GM12873 (cell line): Measurements from ENCODE around the gene ACTL7A.

Experiments
- TF ChIP-seq, protein P1 (sequence below): IDR thresholded peaks from 2 replicates; pipeline ENCODE4 v1.5.1; 2012; ENCODE audit warnings: low read depth, mild to moderate bottlenecking, moderate library complexity, low read length, control low read depth; ENCODE audit not compliant: insufficient read depth; ENCODE audit errors: missing control alignments

ACTL7A gene

DNA sequence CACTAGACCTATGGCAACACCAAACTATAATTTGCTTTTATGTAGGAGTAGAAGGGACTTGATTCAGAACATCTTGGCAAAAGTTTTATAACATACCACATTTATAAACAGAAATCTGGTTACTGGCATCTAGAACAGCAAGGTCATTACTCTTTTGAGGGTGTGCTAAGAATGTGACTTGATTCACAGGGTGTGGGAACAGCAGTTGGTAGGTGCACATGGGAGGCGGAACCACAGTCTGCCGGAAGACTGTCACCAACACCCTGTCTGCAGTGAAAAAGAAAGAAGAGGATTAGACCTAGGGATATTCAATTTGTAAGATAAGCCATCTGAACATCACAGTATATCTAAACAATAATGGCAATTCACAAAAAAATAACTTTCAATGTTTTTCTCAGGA is 48.8 kb downstream of the ACTL7A start:
- TF ChIP-seq, protein P1, sequence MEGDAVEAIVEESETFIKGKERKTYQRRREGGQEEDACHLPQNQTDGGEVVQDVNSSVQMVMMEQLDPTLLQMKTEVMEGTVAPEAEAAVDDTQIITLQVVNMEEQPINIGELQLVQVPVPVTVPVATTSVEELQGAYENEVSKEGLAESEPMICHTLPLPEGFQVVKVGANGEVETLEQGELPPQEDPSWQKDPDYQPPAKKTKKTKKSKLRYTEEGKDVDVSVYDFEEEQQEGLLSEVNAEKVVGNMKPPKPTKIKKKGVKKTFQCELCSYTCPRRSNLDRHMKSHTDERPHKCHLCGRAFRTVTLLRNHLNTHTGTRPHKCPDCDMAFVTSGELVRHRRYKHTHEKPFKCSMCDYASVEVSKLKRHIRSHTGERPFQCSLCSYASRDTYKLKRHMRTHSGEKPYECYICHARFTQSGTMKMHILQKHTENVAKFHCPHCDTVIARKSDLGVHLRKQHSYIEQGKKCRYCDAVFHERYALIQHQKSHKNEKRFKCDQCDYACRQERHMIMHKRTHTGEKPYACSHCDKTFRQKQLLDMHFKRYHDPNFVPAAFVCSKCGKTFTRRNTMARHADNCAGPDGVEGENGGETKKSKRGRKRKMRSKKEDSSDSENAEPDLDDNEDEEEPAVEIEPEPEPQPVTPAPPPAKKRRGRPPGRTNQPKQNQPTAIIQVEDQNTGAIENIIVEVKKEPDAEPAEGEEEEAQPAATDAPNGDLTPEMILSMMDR, result no peak

DNA sequence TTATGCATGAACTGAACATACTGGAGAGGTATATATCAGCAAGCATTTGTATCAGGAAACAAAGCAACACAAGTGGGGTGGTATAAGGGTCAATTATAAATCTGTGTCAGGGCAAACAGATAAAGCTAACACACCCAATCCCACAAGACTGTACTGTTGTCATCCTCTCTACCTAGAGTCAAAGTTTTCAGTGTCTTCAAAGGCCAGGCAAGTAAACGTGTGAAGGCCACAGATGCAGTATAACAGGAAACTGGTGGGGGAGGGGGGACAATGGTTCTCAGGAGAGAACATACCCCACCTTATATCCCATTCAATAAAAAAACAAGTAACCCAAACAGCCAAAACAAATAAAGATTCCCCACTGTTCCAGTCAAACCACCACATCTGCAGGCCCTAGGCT is 49.8 kb downstream of the ACTL7A start:
- TF ChIP-seq, protein P1, result no peak
